Endothelial cell (in vitro differentiated cells): ENCODE results near the gene MESP1. TPM values are rescaled to one million over a fixed set of nuclear protein-coding genes. Genes with fewer than 3 reads are reported as not detected.

Experiments
- DNase-seq: peaks from one replicate; pipeline ENCODE4 v3.0.0; 2021; ENCODE audit warnings: low spot score
- H3K27ac Mint-ChIP-seq: one replicate; pipeline ENCODE4 v1.8.0; 2021; ENCODE audit warnings: mixed read lengths, inconsistent platforms; ENCODE audit not compliant: unreplicated experiment
- H3K27me3 Mint-ChIP-seq: one replicate; pipeline ENCODE4 v1.8.0; 2021; ENCODE audit warnings: mild to moderate bottlenecking, moderate library complexity, mixed read lengths, inconsistent platforms; ENCODE audit not compliant: unreplicated experiment
- H3K36me3 Mint-ChIP-seq: one replicate; pipeline ENCODE4 v1.8.0; 2021; ENCODE audit warnings: mild to moderate bottlenecking, low read depth, mixed read lengths, inconsistent platforms; ENCODE audit not compliant: unreplicated experiment
- H3K4me1 Mint-ChIP-seq: one replicate; pipeline ENCODE4 v1.8.0; 2021; ENCODE audit warnings: mild to moderate bottlenecking, mixed read lengths, inconsistent platforms; ENCODE audit not compliant: unreplicated experiment
- H3K4me3 Mint-ChIP-seq: one replicate; pipeline ENCODE4 v1.8.0; 2021; ENCODE audit warnings: mild to moderate bottlenecking, mixed read lengths, inconsistent platforms; ENCODE audit not compliant: unreplicated experiment
- H3K9me3 Mint-ChIP-seq: one replicate; pipeline ENCODE4 v1.8.0; 2021; ENCODE audit warnings: mixed read lengths, inconsistent platforms; ENCODE audit not compliant: unreplicated experiment
- total RNA-seq: library from RNA; stranded (reverse); fragmentation: NEBNext Ultra II Directional; extraction: Animal tissue kit (Norgen Biotek cat#: 25700); gene quantifications from one replicate; pipeline ENCODE4 v1.2.1, GENCODE V29; 2021; ENCODE audit not compliant: unreplicated experiment
- TF ChIP-seq, protein P1 (sequence below): fragments of 200-600 bp; sonication (generic); IDR thresholded peaks from one replicate; pipeline ENCODE4 v1.5.0; 2021; ENCODE audit warnings: antibody characterized with exemption; ENCODE audit not compliant: unreplicated experiment

MESP1 gene
- total RNA-seq, 1 donor from 2014 or later = not detected

DNA sequence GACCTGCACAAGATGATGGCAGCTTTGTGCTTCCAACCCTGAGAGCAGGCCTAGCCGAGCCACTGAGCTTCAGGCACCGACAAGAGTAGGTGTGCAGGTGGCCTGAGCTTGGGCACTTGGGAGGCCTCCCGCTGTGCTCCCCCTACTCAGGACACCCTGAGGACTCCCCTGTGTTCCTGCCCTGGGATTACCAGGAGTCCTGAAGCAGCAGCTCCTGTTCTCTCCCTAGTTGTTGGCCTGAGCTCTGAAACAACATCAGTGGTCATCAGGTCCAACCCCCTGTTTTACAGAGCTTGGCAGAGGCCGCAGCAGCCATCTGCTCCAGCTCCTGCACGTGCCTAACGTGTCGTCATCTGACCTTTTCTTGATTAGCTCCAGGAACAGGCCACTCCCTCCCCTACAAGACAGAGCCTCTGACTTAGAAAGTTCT, 17.0 kb upstream of the MESP1 start:
- TF ChIP-seq, protein P1, sequence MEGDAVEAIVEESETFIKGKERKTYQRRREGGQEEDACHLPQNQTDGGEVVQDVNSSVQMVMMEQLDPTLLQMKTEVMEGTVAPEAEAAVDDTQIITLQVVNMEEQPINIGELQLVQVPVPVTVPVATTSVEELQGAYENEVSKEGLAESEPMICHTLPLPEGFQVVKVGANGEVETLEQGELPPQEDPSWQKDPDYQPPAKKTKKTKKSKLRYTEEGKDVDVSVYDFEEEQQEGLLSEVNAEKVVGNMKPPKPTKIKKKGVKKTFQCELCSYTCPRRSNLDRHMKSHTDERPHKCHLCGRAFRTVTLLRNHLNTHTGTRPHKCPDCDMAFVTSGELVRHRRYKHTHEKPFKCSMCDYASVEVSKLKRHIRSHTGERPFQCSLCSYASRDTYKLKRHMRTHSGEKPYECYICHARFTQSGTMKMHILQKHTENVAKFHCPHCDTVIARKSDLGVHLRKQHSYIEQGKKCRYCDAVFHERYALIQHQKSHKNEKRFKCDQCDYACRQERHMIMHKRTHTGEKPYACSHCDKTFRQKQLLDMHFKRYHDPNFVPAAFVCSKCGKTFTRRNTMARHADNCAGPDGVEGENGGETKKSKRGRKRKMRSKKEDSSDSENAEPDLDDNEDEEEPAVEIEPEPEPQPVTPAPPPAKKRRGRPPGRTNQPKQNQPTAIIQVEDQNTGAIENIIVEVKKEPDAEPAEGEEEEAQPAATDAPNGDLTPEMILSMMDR = no peak
- no peaks in the 10 kb centered on the region for H3K9me3 Mint-ChIP-seq
- DNase-seq = no peak
- H3K4me1 Mint-ChIP-seq = peaks cover 7% of the 10 kb centered on the region
- no peak overlapping the region for H3K27ac Mint-ChIP-seq
- no peak overlapping the region for H3K4me3 Mint-ChIP-seq
- peaks cover 4% of the 10 kb centered on the region for H3K27me3 Mint-ChIP-seq
- peaks cover 9% of the 10 kb centered on the region for H3K36me3 Mint-ChIP-seq

GRCh38 chr15:89767411-89767915, 16.4 kb upstream of the MESP1 start:
- Mint-ChIP-seq H3K4me3 (no peak overlapping the region), H3K36me3 (peaks cover 9% of the 10 kb centered on the region), H3K9me3 (no peaks in the 10 kb centered on the region), H3K4me1 (peaks cover 7% of the 10 kb centered on the region), H3K27me3 (peaks cover 4% of the 10 kb centered on the region), H3K27ac (no peak overlapping the region)
- DNase-seq = no peak
- TF ChIP-seq, protein P1 = no peak

DNA sequence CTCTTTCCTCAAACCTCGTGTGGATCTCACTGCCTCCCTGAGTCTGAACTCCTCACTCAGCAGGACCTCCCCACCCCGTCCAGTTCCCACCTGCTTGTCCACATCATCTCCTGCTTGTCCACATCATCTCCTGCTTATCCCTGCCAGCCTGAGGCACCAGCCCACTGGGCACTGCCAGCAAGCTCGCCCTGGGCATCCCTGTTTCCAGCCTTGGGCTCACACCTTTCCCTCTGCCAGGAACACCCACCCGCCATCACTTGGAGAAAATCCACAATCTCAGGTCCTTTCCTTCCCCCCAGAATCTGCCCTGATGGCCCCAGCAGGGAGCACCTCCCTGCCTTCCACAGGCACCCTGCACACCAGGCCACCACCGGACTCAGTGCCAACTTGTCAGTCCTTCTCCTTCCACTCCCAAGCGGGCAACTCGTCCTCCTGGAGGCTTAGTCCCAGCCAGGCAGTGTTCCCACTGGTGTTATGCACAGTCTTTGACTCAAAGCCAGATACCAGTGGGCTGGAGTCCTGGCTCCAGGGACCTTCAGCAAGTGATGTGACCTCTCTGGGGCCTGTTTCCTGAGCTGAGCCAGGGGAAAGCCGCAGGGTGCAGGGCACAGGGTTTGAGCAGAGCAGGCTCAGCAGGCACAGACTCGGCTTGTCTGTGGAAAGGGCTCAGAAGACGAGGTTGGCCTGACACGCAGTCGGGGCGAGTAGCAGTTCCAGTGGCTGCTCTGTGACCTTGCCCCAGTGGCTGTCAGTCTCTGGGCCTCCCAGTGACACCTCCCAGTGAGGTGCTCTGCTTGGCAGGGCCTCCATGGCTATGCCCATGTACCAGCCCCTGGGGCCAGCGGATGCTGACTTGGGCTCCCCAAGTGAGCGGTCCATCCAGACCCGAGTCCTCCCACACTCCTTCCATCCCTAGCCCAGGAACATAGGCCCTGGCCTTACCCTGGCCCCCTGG, 15.6 kb upstream of the MESP1 start:
- Mint-ChIP-seq H3K4me1 (peaks cover 7% of the 10 kb centered on the region), H3K4me3 (no peak overlapping the region), H3K27me3 (peaks cover 4% of the 10 kb centered on the region), H3K27ac (no peak overlapping the region), H3K36me3 (peaks cover 9% of the 10 kb centered on the region), H3K9me3 (no peaks in the 10 kb centered on the region)
- DNase-seq = no peak
- TF ChIP-seq, protein P1 = no peak

GRCh38 chr15:89765694-89766093, 14.6 kb upstream of the MESP1 start:
- no peak overlapping the region for H3K27ac Mint-ChIP-seq
- no peak overlapping the region for H3K4me3 Mint-ChIP-seq
- peaks cover 13% of the 10 kb centered on the region for H3K4me1 Mint-ChIP-seq
- peaks cover 9% of the 10 kb centered on the region for H3K36me3 Mint-ChIP-seq
- TF ChIP-seq, protein P1 = no peak
- H3K9me3 Mint-ChIP-seq = no peaks in the 10 kb centered on the region
- no peak for DNase-seq
- peaks cover 6% of the 10 kb centered on the region for H3K27me3 Mint-ChIP-seq

- Mint-ChIP-seq H3K4me3 (no peak overlapping the region), H3K27ac (no peak overlapping the region), H3K9me3 (no peaks in the 10 kb centered on the region), H3K36me3 (peaks cover 5% of the 10 kb centered on the region), H3K27me3 (peaks cover 11% of the 10 kb centered on the region), H3K4me1 (peaks cover 24% of the 10 kb centered on the region)
- TF ChIP-seq, protein P1 = no peak
- no peak for DNase-seq
Observed at GRCh38 chr15:89761929-89762328, 10.9 kb upstream of the MESP1 start.
